Central memory CD8-positive, alpha-beta T cell (primary cell): ENCODE results near the gene GSK3B.
"Not testable (repeated sequence)": the region's sequence is repeated elsewhere in the genome, so short reads cannot be mapped to it uniquely, and the experiment has no call there.

Source experiments
- ATAC-seq: fragments of 150-1000 bp; cut with Tn5 transposase; replicated peaks from 2 replicates; pipeline ENCODE4 v1.10.0; 2022; ENCODE audit warnings: mild to moderate bottlenecking, moderate FRiP score, moderate number of reproducible peaks; ENCODE audit not compliant: poor library complexity, severe bottlenecking; ENCODE audit errors: extremely low read depth
- DNase-seq, 2 donors: peaks; one replicate each; pipeline ENCODE4 v3.0.0; 2021; ENCODE audit warnings: low spot score in 2 of 2
- H3K27ac Mint-ChIP-seq: one replicate; pipeline ENCODE4 v1.8.0; 2022; ENCODE audit warnings: low read depth, mild to moderate bottlenecking, moderate library complexity, mixed read lengths
- H3K27me3 Mint-ChIP-seq: one replicate; pipeline ENCODE4 v1.8.0; 2022; ENCODE audit warnings: mixed read lengths
- H3K36me3 Mint-ChIP-seq: one replicate; pipeline ENCODE4 v1.8.0; 2022; ENCODE audit warnings: mild to moderate bottlenecking, moderate library complexity, mixed read lengths; ENCODE audit not compliant: insufficient read depth
- H3K4me1 Mint-ChIP-seq: one replicate; pipeline ENCODE4 v1.8.0; 2022; ENCODE audit warnings: mixed read lengths
- H3K4me3 Mint-ChIP-seq: one replicate; pipeline ENCODE4 v1.8.0; 2022; ENCODE audit warnings: mild to moderate bottlenecking, moderate library complexity, mixed read lengths
- H3K9me3 Mint-ChIP-seq: one replicate; pipeline ENCODE4 v1.8.0; 2022; ENCODE audit warnings: mixed read lengths

Gene GSK3B

GRCh38 chr3:119893769-119894168 lies 200.5 kb downstream of the GSK3B start:
- peaks cover 10% of the 10 kb centered on the region for H3K4me1 Mint-ChIP-seq
- peaks cover 4% of the 10 kb centered on the region for H3K36me3 Mint-ChIP-seq
- DNase-seq (no peak), ATAC-seq (no peak)
- no peak overlapping the region for H3K27ac Mint-ChIP-seq
- peaks cover 8% of the 10 kb centered on the region for H3K9me3 Mint-ChIP-seq
- no peaks in the 10 kb centered on the region for H3K27me3 Mint-ChIP-seq
- no peak overlapping the region for H3K4me3 Mint-ChIP-seq

- Mint-ChIP-seq H3K4me3 (no peak overlapping the region), H3K4me1 (peaks cover 16% of the 10 kb centered on the region), H3K27ac (no peak overlapping the region), H3K36me3 (peaks cover 6% of the 10 kb centered on the region), H3K9me3 (peaks cover 8% of the 10 kb centered on the region), H3K27me3 (no peaks in the 10 kb centered on the region)
- DNase-seq = peak in 1 of 2 donors; percentile 19
- no peak for ATAC-seq
Measured at GRCh38 chr3:119891944-119892721, 202.1 kb downstream of the GSK3B start.

- H3K9me3 Mint-ChIP-seq, H3K27ac Mint-ChIP-seq, ATAC-seq, H3K4me3 Mint-ChIP-seq, H3K36me3 Mint-ChIP-seq, DNase-seq, H3K27me3 Mint-ChIP-seq: not testable (repeated sequence)
- H3K4me1 Mint-ChIP-seq = peaks cover 37% of the 10 kb centered on the region
Measured at GRCh38 chr3:119888681-119889080, 205.6 kb downstream of the GSK3B start.

GRCh38 chr3:119885746-119886530 lies 208.3 kb downstream of the GSK3B start:
- ATAC-seq (no peak), DNase-seq (no peak)
- no peaks in the 10 kb centered on the region for H3K27me3 Mint-ChIP-seq
- H3K9me3 Mint-ChIP-seq = peaks cover 8% of the 10 kb centered on the region
- peaks cover 9% of the 10 kb centered on the region for H3K36me3 Mint-ChIP-seq
- no peak overlapping the region for H3K4me3 Mint-ChIP-seq
- no peak overlapping the region for H3K27ac Mint-ChIP-seq
- peaks cover 28% of the 10 kb centered on the region for H3K4me1 Mint-ChIP-seq

GRCh38 chr3:119884161-119884557 lies 210.1 kb downstream of the GSK3B start:
- H3K36me3 Mint-ChIP-seq = peaks cover 15% of the 10 kb centered on the region
- no peak overlapping the region for H3K4me3 Mint-ChIP-seq
- H3K4me1 Mint-ChIP-seq = peaks cover 28% of the 10 kb centered on the region
- DNase-seq = no peak
- H3K27me3 Mint-ChIP-seq = no peaks in the 10 kb centered on the region
- H3K9me3 Mint-ChIP-seq = peaks cover 4% of the 10 kb centered on the region
- H3K27ac Mint-ChIP-seq = peak overlapping the region; percentile 16
- no peak for ATAC-seq

- ATAC-seq = no peak
- H3K27me3 Mint-ChIP-seq = no peaks in the 10 kb centered on the region
Measured at GRCh38 chr3:119883461-119884160, 210.6 kb downstream of the GSK3B start.

GRCh38 chr3:119880966-119881365 lies 213.3 kb downstream of the GSK3B start:
- H3K27ac Mint-ChIP-seq = no peak overlapping the region
- peaks cover 10% of the 10 kb centered on the region for H3K4me1 Mint-ChIP-seq
- peaks cover 13% of the 10 kb centered on the region for H3K36me3 Mint-ChIP-seq
- no peaks in the 10 kb centered on the region for H3K9me3 Mint-ChIP-seq
- H3K4me3 Mint-ChIP-seq = no peak overlapping the region
- DNase-seq (no peak), ATAC-seq (no peak)
- H3K27me3 Mint-ChIP-seq = no peaks in the 10 kb centered on the region

More at GRCh38 chr3:119883461-119884160, 210.6 kb downstream of the GSK3B start:
- Mint-ChIP-seq H3K4me1 (peaks cover 28% of the 10 kb centered on the region), H3K9me3 (no peaks in the 10 kb centered on the region), H3K4me3 (no peak overlapping the region), H3K36me3 (peaks cover 15% of the 10 kb centered on the region), H3K27ac (peak overlapping the region; percentile 16)
- DNase-seq = no peak

- H3K27me3 Mint-ChIP-seq = no peaks in the 10 kb centered on the region
- no peaks in the 10 kb centered on the region for H3K9me3 Mint-ChIP-seq
- no peak overlapping the region for H3K27ac Mint-ChIP-seq
- no peak for ATAC-seq
- no peak for DNase-seq
- H3K4me3 Mint-ChIP-seq = no peak overlapping the region
- peaks cover 11% of the 10 kb centered on the region for H3K4me1 Mint-ChIP-seq
- H3K36me3 Mint-ChIP-seq = no peaks in the 10 kb centered on the region
Measured at GRCh38 chr3:119873646-119874045, 220.6 kb downstream of the GSK3B start.

GRCh38 chr3:119872773-119873172 lies 221.5 kb downstream of the GSK3B start:
- H3K4me3 Mint-ChIP-seq = no peak overlapping the region
- DNase-seq (no peak), ATAC-seq (no peak)
- H3K9me3 Mint-ChIP-seq = no peaks in the 10 kb centered on the region
- H3K4me1 Mint-ChIP-seq = peaks cover 15% of the 10 kb centered on the region
- H3K36me3 Mint-ChIP-seq = no peaks in the 10 kb centered on the region
- no peaks in the 10 kb centered on the region for H3K27me3 Mint-ChIP-seq
- no peak overlapping the region for H3K27ac Mint-ChIP-seq

- Mint-ChIP-seq H3K9me3 (no peaks in the 10 kb centered on the region), H3K36me3 (peaks cover 3% of the 10 kb centered on the region), H3K27ac (peak overlapping the region; percentile 51), H3K4me1 (peaks cover 20% of the 10 kb centered on the region), H3K4me3 (no peak overlapping the region), H3K27me3 (no peaks in the 10 kb centered on the region)
- ATAC-seq = no peak
- DNase-seq = no peak
Measured at GRCh38 chr3:119871571-119871970, 222.7 kb downstream of the GSK3B start.

- H3K4me3 Mint-ChIP-seq = no peak overlapping the region
- peaks cover 20% of the 10 kb centered on the region for H3K4me1 Mint-ChIP-seq
- ATAC-seq (no peak), DNase-seq (no peak)
- no peaks in the 10 kb centered on the region for H3K27me3 Mint-ChIP-seq
- H3K27ac Mint-ChIP-seq = peak overlapping the region; percentile 56
- H3K36me3 Mint-ChIP-seq = peaks cover 6% of the 10 kb centered on the region
- no peaks in the 10 kb centered on the region for H3K9me3 Mint-ChIP-seq
Measured at GRCh38 chr3:119870512-119870911, 223.7 kb downstream of the GSK3B start.

- H3K4me3 Mint-ChIP-seq = no peak overlapping the region
- peaks cover 17% of the 10 kb centered on the region for H3K36me3 Mint-ChIP-seq
- no peaks in the 10 kb centered on the region for H3K27me3 Mint-ChIP-seq
- H3K27ac Mint-ChIP-seq = no peak overlapping the region
- DNase-seq (no peak), ATAC-seq (no peak)
- H3K9me3 Mint-ChIP-seq = no peaks in the 10 kb centered on the region
- H3K4me1 Mint-ChIP-seq = peaks cover 13% of the 10 kb centered on the region
Measured at GRCh38 chr3:119864476-119864875, 229.8 kb downstream of the GSK3B start.
